ENCODE results near the gene IL21. TPM values are rescaled to one million over a fixed set of nuclear protein-coding genes. Genes with fewer than 3 reads are reported as not detected.

Gene IL21
- total RNA-seq, 1 donor from 2014 or later = not detected

GRCh38 chr4:122619611-122620010 is 1.3 kb downstream of the IL21 start:
- Histone ChIP-seq H2AFZ (ENCODE audit: low read depth, low read length) (no peak overlapping the region), H3K4me3 (ENCODE audit: insufficient read depth, low read depth, low read length) (no peak overlapping the region), H3K27me3 (ENCODE audit: insufficient read depth, low read length) (no peaks in the 10 kb centered on the region), H3K79me2 (ENCODE audit: insufficient read depth, low read length) (no peaks in the 10 kb centered on the region), H3K9me3 (ENCODE audit: insufficient read depth, low read depth, low read length) (no peaks in the 10 kb centered on the region), H3K36me3 (ENCODE audit: insufficient read depth, low read length) (no peaks in the 10 kb centered on the region), H3K9ac (ENCODE audit: low read length) (no peak overlapping the region), H4K20me1 (ENCODE audit: insufficient read depth, low read length) (no peaks in the 10 kb centered on the region), H3K4me1 (ENCODE audit: insufficient read depth, low read length) (no peaks in the 10 kb centered on the region), H3K4me2 (ENCODE audit: low read length) (no peak overlapping the region), H3K27ac (ENCODE audit: low read depth, low read length) (no peak overlapping the region)
- Mint-ChIP-seq H3K27ac (ENCODE audit: unreplicated experiment) (no peak overlapping the region), H3K36me3 (ENCODE audit: low read depth, unreplicated experiment) (no peaks in the 10 kb centered on the region), H3K9me3 (ENCODE audit: unreplicated experiment) (no peaks in the 10 kb centered on the region), H3K4me1 (ENCODE audit: low read depth, unreplicated experiment) (no peaks in the 10 kb centered on the region), H3K4me3 (ENCODE audit: unreplicated experiment) (no peak overlapping the region), H3K27me3 (ENCODE audit: low read depth, unreplicated experiment) (no peaks in the 10 kb centered on the region)
- no peak for TF ChIP-seq CTCF (IDR thresholded peaks at IDR 0.05; ENCODE audit: insufficient read depth, low read depth, low read length)
- no peak for TF ChIP-seq EZH2 (IDR thresholded peaks at IDR 0.05; ENCODE audit: insufficient read depth, low read length)
- FAIRE-seq = no peak
- no peak for DNase-seq (ENCODE audit: low read depth)

- no peak overlapping the region for H3K27ac ChIP-seq (ENCODE audit: low read depth, low read length)
- no peaks in the 10 kb centered on the region for H3K9me3 ChIP-seq (ENCODE audit: insufficient read depth, low read depth, low read length)
- H3K9me3 Mint-ChIP-seq (ENCODE audit: unreplicated experiment) = no peaks in the 10 kb centered on the region
- H3K9ac ChIP-seq (ENCODE audit: low read length) = no peak overlapping the region
- no peaks in the 10 kb centered on the region for H3K4me1 Mint-ChIP-seq (ENCODE audit: low read depth, unreplicated experiment)
- peak; percentile 14 for DNase-seq (ENCODE audit: low read depth)
- H3K36me3 Mint-ChIP-seq (ENCODE audit: low read depth, unreplicated experiment) = no peaks in the 10 kb centered on the region
- no peaks in the 10 kb centered on the region for H3K79me2 ChIP-seq (ENCODE audit: insufficient read depth, low read length)
- H2AFZ ChIP-seq (ENCODE audit: low read depth, low read length) = peak overlapping the region; percentile 15
- H3K4me2 ChIP-seq (ENCODE audit: low read length) = no peak overlapping the region
- H4K20me1 ChIP-seq (ENCODE audit: insufficient read depth, low read length) = no peaks in the 10 kb centered on the region
- no peak for TF ChIP-seq EZH2 (IDR thresholded peaks at IDR 0.05; ENCODE audit: insufficient read depth, low read length)
- no peak for TF ChIP-seq CTCF (IDR thresholded peaks at IDR 0.05; ENCODE audit: insufficient read depth, low read depth, low read length)
- FAIRE-seq = no peak
- H3K27ac Mint-ChIP-seq (ENCODE audit: unreplicated experiment) = no peak overlapping the region
- H3K27me3 ChIP-seq (ENCODE audit: insufficient read depth, low read length) = no peaks in the 10 kb centered on the region
- no peaks in the 10 kb centered on the region for H3K36me3 ChIP-seq (ENCODE audit: insufficient read depth, low read length)
- no peak overlapping the region for H3K4me3 ChIP-seq (ENCODE audit: insufficient read depth, low read depth, low read length)
- H3K27me3 Mint-ChIP-seq (ENCODE audit: low read depth, unreplicated experiment) = no peaks in the 10 kb centered on the region
- no peaks in the 10 kb centered on the region for H3K4me1 ChIP-seq (ENCODE audit: insufficient read depth, low read length)
- H3K4me3 Mint-ChIP-seq (ENCODE audit: unreplicated experiment) = no peak overlapping the region
Observed at GRCh38 chr4:122617597-122618593, 3.0 kb downstream of the IL21 start.
